Left renal cortex interstitium (tissue), 4 donors: ENCODE data around the gene AXL. TPM values are rescaled to one million over a fixed set of nuclear protein-coding genes. Genes with fewer than 3 reads are reported as not detected.
A peak's percentile ranks its signal among the peaks of the same experiment; 100 is the strongest.

ENCODE experiments used
- DNase-seq, 4 donors: peaks; one replicate each; pipeline ENCODE4 v3.0.0-alpha.2; 2013; ENCODE audit warnings: low read depth in 4 of 4, low spot score in 2 of 4, missing footprints in 1 of 4
- polyA plus RNA-seq, 4 donors: library from polyadenylated mRNA; unstranded; fragments of 120-200 nt; gene quantifications; one replicate each; pipeline ENCODE4 v1.2.1, GENCODE V29; 2013; ENCODE audit not compliant: insufficient read length in 4 of 4

Gene AXL
- polyA plus RNA-seq, 4 donors: 31.7 to 34.1 (median 32.0) TPM

- DNase-seq: no peak
Observed at GRCh38 chr19:41305927-41306793, 87.1 kb downstream of the AXL start.

GRCh38 chr19:41307090-41307875 lies 88.3 kb downstream of the AXL start:
- DNase-seq: no peak

- no peak for DNase-seq
Observed at GRCh38 chr19:41307954-41308449, 89.0 kb downstream of the AXL start.

GRCh38 chr19:41308450-41309179 lies 89.6 kb downstream of the AXL start:
- DNase-seq: peak; percentile 60 to 90 (median 74)

- no peak for DNase-seq
Observed at GRCh38 chr19:41309180-41310032, 90.4 kb downstream of the AXL start.

GRCh38 chr19:41310033-41310831 lies 91.2 kb downstream of the AXL start, which contains the start of gene CCDC97:
CCDC97 (plus strand) TSS chr19:41310172; CDS start chr19:41310311, 139 bp downstream.
- DNase-seq: peak; percentile 87 to 96 (median 88)

GRCh38 chr19:41311072-41311471 lies 92.0 kb downstream of the AXL start:
- no peak for DNase-seq

Other genes starting within 250 kb of the AXL start
- 1 to 10 TPM; 1.8 to 2.9 (median 2.5) TPM for gene CYP2B6, start 227.9 kb upstream of the AXL start, polyA plus RNA-seq
- gene CYP2A13, start 130.8 kb upstream of the AXL start, polyA plus RNA-seq: not detected
- under 1 TPM in 2 of 4 donors, not detected in 2; 0.21 to 0.32 TPM for gene CYP2F1, start 104.8 kb upstream of the AXL start, polyA plus RNA-seq
- gene CYP2S1, start 26.0 kb upstream of the AXL start, polyA plus RNA-seq: under 1 TPM; 0.32 to 0.52 (median 0.41) TPM
- 100 to 1,000 TPM; 192 to 227 (median 205) TPM for gene HNRNPUL1, start 45.1 kb downstream of the AXL start, polyA plus RNA-seq
- 10 to 100 TPM; 30.8 to 40.1 (median 34.1) TPM for gene CCDC97, start 90.9 kb downstream of the AXL start, polyA plus RNA-seq
- 10 to 100 TPM; 25.6 to 33.4 (median 30.1) TPM for gene TGFB1, start 134.7 kb downstream of the AXL start, polyA plus RNA-seq
- gene B9D2, start 144.9 kb downstream of the AXL start, polyA plus RNA-seq: 10 to 100 TPM in 1 of 4 donors, 1 to 10 TPM in 3; 6.7 to 11.4 (median 9.1) TPM
- gene TMEM91, start 157.3 kb downstream of the AXL start, polyA plus RNA-seq: 10 to 100 TPM in 3 of 4 donors, 1 to 10 TPM in 1; 7.7 to 30.2 (median 18.2) TPM
- 10 to 100 TPM; 16.1 to 23.4 (median 19.3) TPM for gene EXOSC5, start 178.1 kb downstream of the AXL start, polyA plus RNA-seq
- 10 to 100 TPM; 32.9 to 60.7 (median 48.0) TPM for gene BCKDHA, start 178.6 kb downstream of the AXL start, polyA plus RNA-seq
- 1 to 10 TPM; 2.9 to 6.7 (median 4.6) TPM for gene B3GNT8, start 208.2 kb downstream of the AXL start, polyA plus RNA-seq
- 10 to 100 TPM; 55.6 to 66.6 (median 62.1) TPM for gene DMAC2, start 220.7 kb downstream of the AXL start, polyA plus RNA-seq
- 1 to 10 TPM; 1.4 to 6.8 (median 5.6) TPM for gene ERICH4, start 223.9 kb downstream of the AXL start, polyA plus RNA-seq